CD4-positive, alpha-beta T cell (primary cell): ENCODE measurements around the gene FEZ2. TPM values are rescaled to one million over a fixed set of nuclear protein-coding genes. Genes with fewer than 3 reads are reported as not detected.

ENCODE experiments used
- ATAC-seq: fragments of 200-7000 bp; cut with Tn5 transposase; one replicate; pipeline ENCODE4 v1.10.0; 2022; ENCODE audit warnings: mild to moderate bottlenecking; ENCODE audit not compliant: poor library complexity
- CTCF ChIA-PET: fragments of 350-600 bp; sonication (Branson Sonifier 250); formaldehyde crosslinking; loops from one replicate; lab custom pipeline; 2021; ENCODE audit warnings: antibody characterized with exemption, inconsistent platforms; lab: Charles Lee
- POLR2A ChIA-PET: fragments of 350-600 bp; sonication (Branson Sonifier 250); formaldehyde crosslinking; loops from one replicate; lab custom pipeline; 2021; ENCODE audit warnings: antibody characterized with exemption, inconsistent platforms; lab: Charles Lee
- DNase-seq, 14 experiments: peaks; one replicate each; pipeline ENCODE4 v3.0.0-alpha.2; 2013 to 2020; ENCODE audit warnings: mixed read lengths in 2 of 14
- H3K27ac ChIP-seq, 2 donors: one replicate each; pipeline versions ENCODE4 v1.5.1 to v1.7.0; 2013; ENCODE audit warnings: low read length in 2 of 2, low read depth in 1 of 2, mild to moderate bottlenecking in 1 of 2
- H3K27me3 ChIP-seq, 2 experiments: 1 replicate in 1 of 2; 2 replicates in 1 of 2; pipeline versions ENCODE4 v1.6.1 to v1.7.0; 2013; ENCODE audit warnings: low read length in 2 of 2, control low read depth in 1 of 2, mild to moderate bottlenecking in 1 of 2, moderate library complexity in 1 of 2; ENCODE audit not compliant: insufficient read depth in 2 of 2, control insufficient read depth in 1 of 2
- H3K36me3 ChIP-seq: one replicate; pipeline ENCODE4 v1.6.1; 2013; ENCODE audit warnings: low read length, control low read depth; ENCODE audit not compliant: insufficient read depth
- H3K4me1 ChIP-seq: one replicate; pipeline ENCODE4 v1.6.1; 2013; ENCODE audit warnings: low read length, control low read depth; ENCODE audit not compliant: insufficient read depth
- H3K4me3 ChIP-seq: one replicate; pipeline ENCODE4 v1.5.1; 2013; ENCODE audit warnings: mild to moderate bottlenecking, low read length, moderate library complexity
- H3K9me3 ChIP-seq, 2 experiments: 1 replicate in 1 of 2; 2 replicates in 1 of 2; pipeline versions ENCODE4 v1.6.1 to v1.7.0; 2013; ENCODE audit warnings: low read length in 2 of 2, mild to moderate bottlenecking in 2 of 2, control low read depth in 1 of 2, moderate library complexity in 1 of 2; ENCODE audit not compliant: control insufficient read depth in 1 of 2, insufficient read depth in 1 of 2
- H3K27ac Mint-ChIP-seq: one replicate; pipeline ENCODE4 v1.8.0; 2020; ENCODE audit warnings: mixed read lengths
- H3K27me3 Mint-ChIP-seq: one replicate; pipeline ENCODE4 v1.8.0; 2021; ENCODE audit warnings: mixed read lengths
- H3K36me3 Mint-ChIP-seq: one replicate; pipeline ENCODE4 v1.8.0; 2021; ENCODE audit warnings: low read depth, mixed read lengths
- H3K4me1 Mint-ChIP-seq: one replicate; pipeline ENCODE4 v1.8.0; 2021; ENCODE audit warnings: low read depth, mixed read lengths
- H3K4me3 Mint-ChIP-seq: one replicate; pipeline ENCODE4 v1.8.0; 2020; ENCODE audit warnings: mild to moderate bottlenecking, mixed read lengths
- H3K9me3 Mint-ChIP-seq: one replicate; pipeline ENCODE4 v1.8.0; 2020; ENCODE audit warnings: mixed read lengths
- CTCF ChIP-seq: fragments of 200-600 bp; IDR thresholded peaks from one replicate; pipeline ENCODE4 v1.8.0; 2022; ENCODE audit warnings: antibody characterized with exemption, mild to moderate bottlenecking
- intact Hi-C, 2 experiments: fragments of 100-400 bp; cut with DNase I in 1 of 2; cut with micrococcal nuclease in 1 of 2; formaldehyde crosslinking; loops; one replicate each; pipeline versions ENCODE4 v1.15.1 to v1.9.0; 2023 to 2025; cut with DNase I, micrococcal nuclease
- total RNA-seq, 174 experiments: library from RNA in 2 of 174; stranded (reverse) in 2 of 174; gene quantifications; one replicate each; pipeline ENCODE4 v1.2.3 and lab custom pipeline; 2021 to 2026

FEZ2 gene
- total RNA-seq, 2 experiments from 2014 or later, result 4.8 to 5.6 TPM

GRCh38 chr2:36535099-36535498 is 62.9 kb downstream of the FEZ2 start:
- Histone ChIP-seq H3K36me3 (no peaks in the 10 kb centered on the region), H3K27me3 (no peaks in the 10 kb centered on the region), H3K4me3 (no peak overlapping the region), H3K9me3 (peaks cover 0 to 7% of the 10 kb centered on the region in 2 experiments), H3K27ac (no peak overlapping the region), H3K4me1 (no peaks in the 10 kb centered on the region)
- POLR2A ChIA-PET, result no interaction called here
- Mint-ChIP-seq H3K4me3 (no peak overlapping the region), H3K27me3 (no peaks in the 10 kb centered on the region), H3K36me3 (no peaks in the 10 kb centered on the region), H3K4me1 (no peaks in the 10 kb centered on the region), H3K9me3 (no peaks in the 10 kb centered on the region), H3K27ac (no peak overlapping the region)
- intact Hi-C loops, result no loop called here
- CTCF ChIA-PET, result no interaction called here
- TF ChIP-seq CTCF, result no peak
- ATAC-seq (no peak), DNase-seq (no peak)

- Mint-ChIP-seq H3K27me3 (no peaks in the 10 kb centered on the region), H3K36me3 (no peaks in the 10 kb centered on the region)
- intact Hi-C loops, result no loop called here
Measured at GRCh38 chr2:36534275-36534799, 63.6 kb downstream of the FEZ2 start.

GRCh38 chr2:36530983-36531354 is 67.0 kb downstream of the FEZ2 start:
- H3K9me3 ChIP-seq, result peaks cover 0 to 7% of the 10 kb centered on the region in 2 experiments
- peaks cover 8% of the 10 kb centered on the region for H3K36me3 Mint-ChIP-seq
- H3K27me3 ChIP-seq, result no peaks in the 10 kb centered on the region
- ATAC-seq (no peak), DNase-seq (no peak)
- no peaks in the 10 kb centered on the region for H3K4me1 Mint-ChIP-seq
- H3K27ac ChIP-seq, result no peak overlapping the region
- no peaks in the 10 kb centered on the region for H3K36me3 ChIP-seq
- no peaks in the 10 kb centered on the region for H3K9me3 Mint-ChIP-seq
- intact Hi-C loops, result no loop called here
- H3K4me1 ChIP-seq, result no peaks in the 10 kb centered on the region
- no peak for TF ChIP-seq CTCF
- H3K27ac Mint-ChIP-seq, result no peak overlapping the region
- H3K27me3 Mint-ChIP-seq, result no peaks in the 10 kb centered on the region
- H3K4me3 Mint-ChIP-seq, result no peak overlapping the region
- CTCF ChIA-PET, result no interaction called here
- POLR2A ChIA-PET, result no interaction called here
- H3K4me3 ChIP-seq, result no peak overlapping the region

More at GRCh38 chr2:36534275-36534799, 63.6 kb downstream of the FEZ2 start:
- no peak for TF ChIP-seq CTCF
- Histone ChIP-seq H3K27ac (no peak overlapping the region), H3K4me1 (no peaks in the 10 kb centered on the region), H3K27me3 (no peaks in the 10 kb centered on the region), H3K4me3 (no peak overlapping the region), H3K9me3 (peaks cover 0 to 7% of the 10 kb centered on the region in 2 experiments), H3K36me3 (no peaks in the 10 kb centered on the region)
- Mint-ChIP-seq H3K4me1 (no peaks in the 10 kb centered on the region), H3K9me3 (no peaks in the 10 kb centered on the region), H3K4me3 (no peak overlapping the region), H3K27ac (no peak overlapping the region)
- DNase-seq, result no peak
- ATAC-seq, result no peak
- ChIA-PET CTCF (no interaction called here), POLR2A (no interaction called here)
